WTC11 (cell line): ENCODE measurements around the gene PTPMT1. TPM values are rescaled to one million over a fixed set of nuclear protein-coding genes. Genes with fewer than 3 reads are reported as not detected.

Experiments used
- ATAC-seq: fragments of 200-7000 bp; cut with Tn5 transposase; 2 replicates; pipeline ENCODE4 v1.10.0; 2021; ENCODE audit warnings: mild to moderate bottlenecking, moderate library complexity
- CTCF ChIA-PET: fragments of 300-600 bp; sonication (Branson Sonifier 250); formaldehyde crosslinking; loops from one replicate; lab custom pipeline; 2021; ENCODE audit warnings: antibody characterized with exemption; lab: Charles Lee
- POLR2A ChIA-PET: fragments of 350-600 bp; sonication (Branson Sonifier 250); formaldehyde crosslinking; loops from one replicate; lab custom pipeline; 2021; ENCODE audit warnings: antibody characterized with exemption; lab: Charles Lee
- DNase-seq: peaks from one replicate; pipeline ENCODE4 v3.0.0; 2021; ENCODE audit warnings: low spot score
- H3K27ac Mint-ChIP-seq: 2 replicates; pipeline ENCODE4 v1.8.0; 2021; ENCODE audit warnings: mixed read lengths
- H3K27me3 Mint-ChIP-seq: 2 replicates; pipeline ENCODE4 v1.8.0; 2021; ENCODE audit warnings: low read depth, mild to moderate bottlenecking, moderate library complexity, mixed read lengths
- H3K36me3 Mint-ChIP-seq: 2 replicates; pipeline ENCODE4 v1.8.0; 2021; ENCODE audit warnings: mixed read lengths
- H3K4me1 Mint-ChIP-seq: 2 replicates; pipeline ENCODE4 v1.8.0; 2022; ENCODE audit warnings: mixed read lengths
- H3K4me3 Mint-ChIP-seq: 2 replicates; pipeline ENCODE4 v1.8.0; 2021; ENCODE audit warnings: mild to moderate bottlenecking, moderate library complexity, mixed read lengths
- H3K9me3 Mint-ChIP-seq: 2 replicates; pipeline ENCODE4 v1.8.0; 2021; ENCODE audit warnings: mixed read lengths
- ATF1 ChIP-seq: sonication (generic); formaldehyde crosslinking; IDR thresholded peaks from 2 replicates; pipeline ENCODE4 v1.8.1; 2023; ENCODE audit warnings: mild to moderate bottlenecking, moderate library complexity, missing genetic modification reagents
- ATF6 ChIP-seq: sonication (generic); formaldehyde crosslinking; IDR thresholded peaks from 2 replicates; pipeline ENCODE4 v1.8.1; 2023; ENCODE audit warnings: mild to moderate bottlenecking, missing genetic modification reagents
- CREM ChIP-seq: sonication (generic); formaldehyde crosslinking; IDR thresholded peaks from 2 replicates; pipeline ENCODE4 v1.8.1; 2022; ENCODE audit warnings: mild to moderate bottlenecking, missing genetic modification reagents, moderate library complexity
- CTCF ChIP-seq: fragments of 200-600 bp; IDR thresholded peaks from 2 replicates; pipeline ENCODE4 v1.8.0; 2022; ENCODE audit warnings: antibody characterized with exemption
- E2F4 ChIP-seq: sonication (generic); formaldehyde crosslinking; IDR thresholded peaks from 2 replicates; pipeline ENCODE4 v1.8.1; 2022; ENCODE audit warnings: low read depth, mild to moderate bottlenecking, moderate library complexity, missing genetic modification reagents, borderline replicate concordance
- ELF4 ChIP-seq: sonication (generic); formaldehyde crosslinking; IDR thresholded peaks from 2 replicates; pipeline ENCODE4 v1.8.1; 2022; ENCODE audit warnings: low read depth, mild to moderate bottlenecking, moderate library complexity, missing genetic modification reagents
- EMX1 ChIP-seq: fragments of 250-450 bp; sonication (Bioruptor Pico); IDR thresholded peaks from 2 replicates; pipeline ENCODE4 v1.8.0; 2021; ENCODE audit warnings: mild to moderate bottlenecking
- ESRRA ChIP-seq: sonication (generic); formaldehyde crosslinking; IDR thresholded peaks from 2 replicates; pipeline ENCODE4 v1.8.1; 2022; ENCODE audit warnings: mild to moderate bottlenecking, missing genetic modification reagents, borderline replicate concordance
- FOXP1 ChIP-seq: sonication (generic); formaldehyde crosslinking; IDR thresholded peaks from 2 replicates; pipeline ENCODE4 v1.8.0; 2022; ENCODE audit warnings: missing genetic modification reagents, mild to moderate bottlenecking, moderate library complexity, borderline replicate concordance
- GRHL2 ChIP-seq: fragments of 250-450 bp; sonication (Bioruptor Pico); IDR thresholded peaks from 2 replicates; pipeline ENCODE4 v1.8.0; 2022; ENCODE audit warnings: mild to moderate bottlenecking, moderate library complexity; ENCODE audit not compliant: insufficient replicate concordance, severe bottlenecking
- IRF1 ChIP-seq: sonication (generic); formaldehyde crosslinking; IDR thresholded peaks from 2 replicates; pipeline ENCODE4 v1.8.0; 2023; ENCODE audit warnings: missing genetic modification reagents
- KAT7 ChIP-seq: sonication (generic); formaldehyde crosslinking; IDR thresholded peaks from 2 replicates; pipeline ENCODE4 v1.8.1; 2023; ENCODE audit warnings: missing genetic modification reagents, mild to moderate bottlenecking, borderline replicate concordance
- MAX ChIP-seq: sonication (generic); formaldehyde crosslinking; IDR thresholded peaks from 2 replicates; pipeline ENCODE4 v1.8.0; 2022; ENCODE audit warnings: mild to moderate bottlenecking, missing genetic modification reagents
- MXD4 ChIP-seq: fragments of 250-450 bp; sonication (Bioruptor Pico); IDR thresholded peaks from 2 replicates; pipeline ENCODE4 v1.8.0; 2021; ENCODE audit warnings: mild to moderate bottlenecking, moderate library complexity, borderline replicate concordance
- MYBL2 ChIP-seq: sonication (generic); formaldehyde crosslinking; IDR thresholded peaks from 2 replicates; pipeline ENCODE4 v1.8.1; 2023; ENCODE audit warnings: mild to moderate bottlenecking, moderate library complexity, missing genetic modification reagents
- NFATC4 ChIP-seq: fragments of 250-450 bp; sonication (Bioruptor Pico); IDR thresholded peaks from 2 replicates; pipeline ENCODE4 v1.9.0; 2021; ENCODE audit warnings: mild to moderate bottlenecking
- NFE2L1 ChIP-seq: sonication (generic); formaldehyde crosslinking; IDR thresholded peaks from 2 replicates; pipeline ENCODE4 v1.8.1; 2023; ENCODE audit warnings: missing genetic modification reagents
- PRRX2 ChIP-seq: fragments of 250-450 bp; sonication (Bioruptor Pico); IDR thresholded peaks from 2 replicates; pipeline ENCODE4 v1.8.0; 2021; ENCODE audit warnings: mild to moderate bottlenecking
- SP1 ChIP-seq: sonication (generic); formaldehyde crosslinking; conservative IDR thresholded peaks from 2 replicates; pipeline ENCODE4 v1.8.1; 2022; ENCODE audit warnings: missing genetic modification reagents
- TCF7 ChIP-seq: sonication (generic); formaldehyde crosslinking; IDR thresholded peaks from 2 replicates; pipeline ENCODE4 v1.8.0; 2022; ENCODE audit warnings: mild to moderate bottlenecking, low read depth, missing genetic modification reagents, moderate library complexity
- ZNF121 ChIP-seq: sonication (generic); formaldehyde crosslinking; IDR thresholded peaks from 2 replicates; pipeline ENCODE4 v1.8.0; 2023; ENCODE audit warnings: missing genetic modification reagents
- ZNF138 ChIP-seq: sonication (generic); formaldehyde crosslinking; conservative IDR thresholded peaks from 2 replicates; pipeline ENCODE4 v1.8.1; 2022; ENCODE audit warnings: mild to moderate bottlenecking, moderate library complexity, missing genetic modification reagents
- ZNF263 ChIP-seq: sonication (generic); formaldehyde crosslinking; IDR thresholded peaks from 2 replicates; pipeline ENCODE4 v1.8.1; 2022; ENCODE audit warnings: low read depth, mild to moderate bottlenecking, moderate library complexity, missing genetic modification reagents
- ZNF425 ChIP-seq: fragments of 250-450 bp; sonication (Bioruptor Pico); conservative IDR thresholded peaks from 2 replicates; pipeline ENCODE4 v1.9.0; 2021; ENCODE audit warnings: mild to moderate bottlenecking
- total RNA-seq: library from RNA; stranded (reverse); gene quantifications from 3 replicates; pipeline ENCODE4 v1.2.3, GENCODE V29; 2021

PTPMT1 gene
- total RNA-seq, 1 experiment from 2014 or later: 49.5 TPM

GRCh38 chr11:47571357-47571729 lies 5.9 kb downstream of the PTPMT1 start:
- Mint-ChIP-seq H3K9me3 (no peaks in the 10 kb centered on the region), H3K27ac (no peak overlapping the region), H3K4me1 (peaks cover 6% of the 10 kb centered on the region), H3K4me3 (no peak overlapping the region), H3K27me3 (no peaks in the 10 kb centered on the region), H3K36me3 (peaks cover 62% of the 10 kb centered on the region)
- ATAC-seq: no peak
- no peak for TF ChIP-seq ZNF263 (CRISPR knock-in tag)
- TF ChIP-seq ZNF121: no peak
- TF ChIP-seq KAT7 (CRISPR knock-in tag): no peak
- no peak for TF ChIP-seq GRHL2 (CRISPR knock-in tag)
- no peak for TF ChIP-seq ESRRA (CRISPR knock-in tag)
- no peak for TF ChIP-seq ZNF425
- TF ChIP-seq ZNF138 (CRISPR knock-in tag): no peak
- no peak for TF ChIP-seq MXD4
- no peak for TF ChIP-seq NFATC4 (CRISPR knock-in tag)
- TF ChIP-seq MAX (CRISPR knock-in tag): no peak
- no peak for TF ChIP-seq PRRX2
- TF ChIP-seq TCF7 (CRISPR knock-in tag): no peak
- no peak for TF ChIP-seq ATF1 (CRISPR knock-in tag)
- TF ChIP-seq MYBL2 (CRISPR knock-in tag): no peak
- CTCF ChIA-PET: interaction anchor here (1.1 kb wide), 1 partner anchor 18 kb away, joined by 3 read pairs; no protein-coding TSS in a partner anchor
- no peak for DNase-seq
- POLR2A ChIA-PET: no interaction called here

GRCh38 chr11:47571895-47572294 lies 6.5 kb downstream of the PTPMT1 start:
- DNase-seq (no peak), ATAC-seq (no peak)
- CTCF ChIA-PET: no interaction called here

More at GRCh38 chr11:47571895-47572294, 6.5 kb downstream of the PTPMT1 start:
- H3K27ac Mint-ChIP-seq: no peak overlapping the region
- H3K4me3 Mint-ChIP-seq: no peak overlapping the region
- POLR2A ChIA-PET: no interaction called here
- H3K9me3 Mint-ChIP-seq: no peaks in the 10 kb centered on the region
- peaks cover 63% of the 10 kb centered on the region for H3K36me3 Mint-ChIP-seq
- TF ChIP-seq ZNF138 (CRISPR knock-in tag): no peak
- TF ChIP-seq SP1 (CRISPR knock-in tag): no peak
- no peak for TF ChIP-seq CREM (CRISPR knock-in tag)
- TF ChIP-seq CTCF: no peak
- TF ChIP-seq E2F4 (CRISPR knock-in tag): no peak
- no peak for TF ChIP-seq ATF6 (CRISPR knock-in tag)
- TF ChIP-seq IRF1 (CRISPR knock-in tag): no peak
- no peak for TF ChIP-seq EMX1 (CRISPR knock-in tag)
- TF ChIP-seq NFE2L1: no peak
- TF ChIP-seq FOXP1 (CRISPR knock-in tag): no peak
- TF ChIP-seq ELF4 (CRISPR knock-in tag): no peak
- TF ChIP-seq, all 79 proteins: peak for 0
- Mint-ChIP-seq H3K27me3 (no peaks in the 10 kb centered on the region), H3K4me1 (peaks cover under 1% of the 10 kb centered on the region; the same call in 1 of the 2 replicates)
